Fibroblast of upper back skin (primary cell): ENCODE measurements around the gene COL6A1.

ENCODE experiments used
- DNase-seq: peaks from one replicate; pipeline ENCODE4 v3.0.0-alpha.2; 2013

Gene COL6A1

GRCh38 chr21:46052703-46053651, 71.4 kb downstream of the COL6A1 start:
- DNase-seq = peak; percentile 87

- no peak for DNase-seq
Observed at GRCh38 chr21:46054031-46054430, 72.5 kb downstream of the COL6A1 start.

DNA sequence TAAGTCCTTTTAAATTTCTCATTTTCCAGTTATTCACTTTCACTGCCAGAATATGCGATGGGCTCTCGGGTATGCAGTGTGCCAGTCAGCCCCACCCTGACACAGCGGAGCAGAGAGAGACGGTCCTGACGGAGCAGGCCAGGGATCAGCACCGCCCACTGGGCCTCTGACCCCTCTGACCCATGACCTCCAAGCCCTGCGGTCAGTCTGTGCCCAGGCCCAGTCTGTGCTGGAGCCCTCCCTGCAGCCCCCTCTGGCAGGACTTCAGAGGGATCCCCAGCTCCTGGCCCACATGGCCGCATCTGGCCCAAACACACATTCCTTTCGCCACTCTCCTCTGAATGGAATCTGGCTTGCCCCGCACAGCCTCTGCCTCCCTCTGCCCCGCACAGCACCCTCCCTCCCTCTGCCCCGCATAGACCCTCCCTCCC, 72.9 kb downstream of the COL6A1 start:
- peak; percentile 69 for DNase-seq
